DMS53 treated with DMSO at 0.1 percent for 48 hours (cell line): ENCODE data around the gene MED6.
A peak's percentile ranks its signal among the peaks of the same experiment; 100 is the strongest.

ENCODE experiments used
- DNase-seq: peaks from one replicate; lab custom pipeline; 2025; ENCODE audit not compliant: unreplicated experiment; lab: John Stamatoyannopoulos, UW

The MED6 gene, protein sequence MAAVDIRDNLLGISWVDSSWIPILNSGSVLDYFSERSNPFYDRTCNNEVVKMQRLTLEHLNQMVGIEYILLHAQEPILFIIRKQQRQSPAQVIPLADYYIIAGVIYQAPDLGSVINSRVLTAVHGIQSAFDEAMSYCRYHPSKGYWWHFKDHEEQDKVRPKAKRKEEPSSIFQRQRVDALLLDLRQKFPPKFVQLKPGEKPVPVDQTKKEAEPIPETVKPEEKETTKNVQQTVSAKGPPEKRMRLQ

DNA sequence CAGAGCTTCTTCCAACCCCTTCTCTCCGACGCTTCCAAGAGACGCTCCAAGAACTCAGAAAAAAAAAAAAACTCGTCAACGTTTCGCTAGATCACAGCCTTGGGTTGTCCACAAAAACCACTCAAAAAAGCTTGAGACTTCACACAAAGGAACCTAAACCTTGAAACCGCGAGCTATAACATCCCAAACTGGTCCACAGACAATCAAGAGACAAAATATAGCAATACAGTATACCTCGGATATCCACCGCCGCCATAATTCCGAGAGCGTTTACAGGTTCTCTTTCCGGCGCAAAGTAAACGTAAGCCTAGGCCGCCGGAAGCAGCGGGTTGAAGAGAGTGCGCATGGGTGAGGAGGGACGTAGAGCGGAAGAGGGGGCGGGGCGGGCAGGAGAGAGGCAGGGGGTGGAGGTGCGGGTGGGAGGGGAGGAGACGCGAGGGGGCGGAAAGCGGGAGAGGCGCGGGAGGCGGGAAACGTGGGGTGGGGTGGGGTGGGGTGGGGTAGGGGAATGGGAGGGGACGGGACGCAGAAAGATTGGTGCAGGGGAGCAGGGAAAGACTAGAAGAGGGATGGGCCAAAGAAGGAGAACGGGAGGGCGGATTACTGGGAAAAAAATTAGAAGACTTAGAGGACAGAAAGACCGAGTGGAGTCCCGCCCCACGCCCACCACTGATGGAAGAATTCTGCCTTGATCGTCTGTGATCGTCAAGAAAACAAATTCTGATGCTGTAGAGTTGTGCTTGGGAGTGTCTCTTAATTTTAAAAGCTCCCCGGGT is at the start of gene MED6:
MED6 (minus strand) TSS at position 274 of the 776 bp plus-strand sequence; CDS start at position 256, 18 bp downstream.
- peak; percentile 73 for DNase-seq

DNA sequence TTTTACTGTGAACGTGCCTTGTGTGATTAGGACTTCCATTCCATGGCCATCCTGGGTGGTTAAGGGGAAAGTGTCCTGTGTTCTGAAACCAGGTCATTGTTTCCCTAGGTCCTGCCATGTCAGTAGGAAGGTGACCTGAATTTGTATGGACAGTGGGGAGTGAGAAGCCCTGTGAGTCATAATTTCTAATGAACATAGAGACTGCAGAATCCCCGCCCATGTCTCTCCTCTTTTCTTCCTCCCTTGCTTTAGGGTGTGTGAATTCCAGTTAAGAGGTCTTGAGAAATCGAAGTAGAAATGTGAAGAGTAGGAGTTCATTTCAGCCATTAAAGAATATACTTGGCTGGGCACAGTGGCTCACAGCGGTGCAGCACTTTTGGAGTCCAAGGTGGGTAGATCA is 49.3 kb upstream of the MED6 start:
- DNase-seq: no peak

DNA sequence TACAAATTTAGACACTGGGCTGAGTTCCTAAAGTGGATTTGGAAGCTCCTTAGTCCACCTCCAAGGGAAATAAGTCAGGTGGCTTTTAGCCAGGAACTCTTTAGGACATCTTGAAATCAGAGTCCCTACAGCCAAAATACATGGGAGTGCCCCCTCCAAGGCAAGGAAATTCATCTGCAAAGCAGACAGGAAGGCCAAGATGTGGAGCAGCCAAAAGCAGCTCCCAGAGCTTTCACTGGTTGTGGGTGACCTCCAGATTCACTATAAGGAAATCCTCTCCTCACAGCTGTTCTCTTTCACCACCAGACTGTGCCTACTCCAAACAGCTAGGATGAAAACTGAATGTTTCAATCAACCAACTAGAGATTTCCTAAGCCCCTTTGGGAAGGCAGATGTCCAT is 47.9 kb upstream of the MED6 start:
- no peak for DNase-seq

DNA sequence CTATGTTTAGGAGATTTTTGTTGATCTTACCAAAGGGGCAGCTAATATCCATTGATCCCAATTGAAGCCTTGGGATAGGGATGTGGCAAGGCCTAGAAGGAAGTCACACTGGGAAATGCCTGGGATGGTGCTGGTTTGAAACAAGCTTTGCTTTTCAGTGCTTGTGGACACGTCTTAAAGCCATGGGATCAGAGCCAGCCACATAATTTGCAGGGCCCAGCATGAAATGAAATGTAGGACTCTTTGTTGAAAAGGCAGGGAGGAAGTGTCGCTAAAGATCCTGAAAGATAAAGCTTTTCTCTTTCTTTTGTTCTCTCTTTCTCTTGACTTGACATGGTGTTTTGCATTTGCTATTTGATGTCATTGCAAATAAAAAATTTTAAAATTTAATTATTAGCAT is 46.2 kb upstream of the MED6 start:
- DNase-seq: no peak

DNA sequence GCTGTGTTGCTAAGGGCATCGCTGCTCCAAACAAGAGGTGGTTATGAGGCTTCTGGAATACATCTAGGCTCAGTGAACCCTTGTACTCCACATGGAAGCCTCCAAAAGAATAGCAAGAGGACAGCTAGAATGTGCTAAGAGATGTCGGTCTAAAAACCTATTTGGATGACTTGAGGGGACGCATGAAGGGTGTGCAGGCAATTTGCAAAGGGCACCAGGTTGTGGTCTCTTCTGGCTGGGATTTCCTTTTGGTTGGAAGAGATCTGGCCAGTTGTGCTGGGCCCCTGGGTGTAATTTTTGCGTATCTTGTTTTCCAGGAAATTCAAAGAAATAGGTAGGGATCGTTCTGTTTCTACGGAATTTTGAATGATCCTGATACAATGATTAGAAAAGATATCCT is 45.4 kb upstream of the MED6 start:
- no peak for DNase-seq

- DNase-seq: no peak
Measured at GRCh38 chr14:70643967-70644366, 43.5 kb upstream of the MED6 start.

- no peak for DNase-seq
Measured at GRCh38 chr14:70642303-70643235, 42.1 kb upstream of the MED6 start.

GRCh38 chr14:70641548-70642302 is 41.3 kb upstream of the MED6 start, which contains the start of gene TTC9:
TSS of gene TTC9 (plus strand) at chr14:70641916. CDS start at chr14:70642130, 214 bp downstream.
- DNase-seq: no peak

- peak; percentile 58 for DNase-seq
Measured at GRCh38 chr14:70640938-70641547, 40.6 kb upstream of the MED6 start.

DNA sequence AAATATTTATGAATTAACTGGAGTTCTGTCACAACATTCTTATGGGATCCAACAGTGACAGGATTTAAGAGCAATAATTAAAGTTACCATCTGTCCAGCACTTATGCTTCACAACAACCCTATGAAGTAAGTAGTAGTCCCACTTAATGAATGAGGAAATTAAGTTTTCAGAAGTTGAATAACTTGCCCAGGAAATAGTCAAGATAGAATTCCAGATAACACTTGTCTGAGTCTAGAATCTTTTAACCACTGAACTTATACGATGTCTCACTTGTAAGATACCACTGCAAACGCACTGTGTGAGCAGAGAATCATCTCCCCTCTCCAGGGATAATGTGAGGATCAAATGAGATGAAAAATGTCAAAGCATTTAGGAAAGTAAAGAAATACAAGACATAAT is 38.0 kb upstream of the MED6 start:
- DNase-seq: no peak

- peak; percentile 30 for DNase-seq
Measured at GRCh38 chr14:70635971-70636595, 35.6 kb upstream of the MED6 start.

DNA sequence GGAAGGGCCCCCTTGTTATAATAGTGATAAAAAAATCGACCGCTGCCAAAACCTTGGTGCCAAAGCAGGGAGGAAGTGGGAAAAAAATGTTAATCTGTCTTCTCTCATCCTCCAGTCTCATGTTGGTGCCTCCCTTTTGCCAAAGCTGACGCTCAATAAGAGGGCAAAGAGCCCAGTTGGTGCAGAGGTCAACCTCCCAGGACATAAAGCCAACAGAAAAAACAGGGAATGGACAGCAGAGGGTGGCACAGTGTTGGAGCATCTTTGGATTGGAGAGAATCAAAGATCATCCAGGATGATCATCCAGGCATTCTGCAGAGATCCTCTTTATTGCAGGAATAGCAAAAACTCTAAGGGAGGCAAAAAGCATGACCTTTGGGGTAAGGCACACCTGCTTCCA is 31.5 kb upstream of the MED6 start:
- no peak for DNase-seq

- DNase-seq: no peak
Measured at GRCh38 chr14:70624972-70625371, 24.5 kb upstream of the MED6 start.

- DNase-seq: peak; percentile 42
Measured at GRCh38 chr14:70622111-70622712, 21.8 kb upstream of the MED6 start.

DNA sequence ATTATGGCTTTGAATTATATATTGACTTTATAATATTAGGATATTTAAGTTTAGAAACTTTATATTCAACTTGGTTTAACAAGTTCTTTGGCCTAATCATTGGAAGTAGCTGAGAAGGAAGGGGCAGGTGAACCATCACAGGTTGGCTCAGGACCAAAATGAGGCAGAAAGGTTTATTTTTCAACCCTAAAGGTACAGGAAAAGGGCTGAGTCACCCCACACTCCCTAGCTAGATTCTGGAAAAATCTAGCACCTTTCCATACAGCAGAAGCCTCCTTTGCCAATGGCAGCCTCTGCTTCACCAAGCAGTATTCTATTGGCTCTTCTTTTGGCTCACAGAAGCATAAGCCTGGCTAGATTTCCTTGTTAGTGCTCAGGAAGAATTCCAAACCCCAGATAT is 19.3 kb upstream of the MED6 start:
- DNase-seq: no peak

DNA sequence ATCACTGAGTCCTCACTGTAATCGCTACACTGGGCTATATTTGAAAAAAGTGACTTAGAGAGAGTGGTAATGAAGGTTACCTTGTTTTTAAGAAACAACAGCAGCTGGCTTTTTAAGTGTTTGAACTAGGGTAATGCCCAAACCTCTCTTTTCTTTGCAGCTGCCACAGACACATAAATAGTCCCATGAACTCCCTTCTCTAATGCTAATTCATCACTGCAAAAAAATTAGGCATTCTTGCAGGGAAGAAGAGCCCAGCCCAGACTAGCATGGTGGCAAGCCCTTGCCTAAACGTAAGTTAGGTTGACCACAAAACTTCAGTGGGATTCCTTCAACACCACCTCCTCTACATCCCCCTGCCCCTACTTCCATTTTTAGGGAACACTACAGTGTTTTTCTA is 17.9 kb upstream of the MED6 start:
- DNase-seq: no peak

DNA sequence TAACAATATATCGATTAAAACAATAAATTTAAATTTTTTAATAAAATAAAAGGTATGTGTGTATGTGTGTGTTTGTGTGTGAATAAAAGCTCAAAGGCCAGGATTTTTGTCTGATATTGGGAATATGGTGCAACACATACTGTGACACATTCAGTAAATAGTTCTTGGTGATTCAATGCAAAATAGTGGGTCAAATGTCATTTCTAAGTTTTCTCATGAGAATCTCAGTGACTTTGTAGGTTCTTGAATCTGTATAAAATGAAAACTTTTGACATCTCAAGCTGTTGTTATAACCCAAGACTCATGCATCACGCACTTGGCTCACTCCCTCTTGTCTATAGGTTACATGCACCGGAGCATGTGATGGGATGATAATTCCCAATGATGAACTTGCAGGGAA is 16.2 kb upstream of the MED6 start:
- DNase-seq: no peak

- no peak for DNase-seq
Measured at GRCh38 chr14:70611216-70611615, 10.8 kb upstream of the MED6 start.

GRCh38 chr14:70602254-70602653 is 1.8 kb upstream of the MED6 start:
- no peak for DNase-seq
